HG02970 (cell line): Measurements from ENCODE around the gene PLCG2.
"Not testable (repeated sequence)": the region's sequence is repeated elsewhere in the genome, so short reads cannot be mapped to it uniquely, and the experiment has no call there.

Experiments
- ATAC-seq: cut with Tn5 transposase; IDR thresholded peaks from one replicate; pipeline ENCODE4 v1.9.1; 2021; ENCODE audit warnings: mild to moderate bottlenecking, moderate library complexity, moderate number of reproducible peaks; ENCODE audit not compliant: unreplicated experiment, low FRiP score

PLCG2 gene

GRCh38 chr16:81931927-81932326, 152.8 kb downstream of the PLCG2 start:
- no peak for ATAC-seq

- ATAC-seq, result no peak
These were observed 153.6 kb downstream of the PLCG2 start for GRCh38 chr16:81932668-81933067.

GRCh38 chr16:81933361-81933760, 154.3 kb downstream of the PLCG2 start:
- ATAC-seq, result no peak

- not testable (repeated sequence) for ATAC-seq
These were observed 155.6 kb downstream of the PLCG2 start for GRCh38 chr16:81934711-81935110.

GRCh38 chr16:81936209-81937000, 157.3 kb downstream of the PLCG2 start:
- no peak for ATAC-seq

GRCh38 chr16:81937305-81938038, 158.4 kb downstream of the PLCG2 start:
- no peak for ATAC-seq

- no peak for ATAC-seq
These were observed 159.5 kb downstream of the PLCG2 start for GRCh38 chr16:81938326-81939163.

GRCh38 chr16:81939164-81940056, 160.3 kb downstream of the PLCG2 start:
- ATAC-seq, result no peak

- ATAC-seq, result no peak
These were observed 161.9 kb downstream of the PLCG2 start for GRCh38 chr16:81940781-81941560.

- no peak for ATAC-seq
These were observed 163.0 kb downstream of the PLCG2 start for GRCh38 chr16:81942007-81942601.

- no peak for ATAC-seq
These were observed 166.6 kb downstream of the PLCG2 start for GRCh38 chr16:81945665-81946064.

- no peak for ATAC-seq
These were observed 167.1 kb downstream of the PLCG2 start for GRCh38 chr16:81946206-81946605.

GRCh38 chr16:81951564-81951963, 172.5 kb downstream of the PLCG2 start:
- ATAC-seq, result no peak

GRCh38 chr16:81956213-81956948, 177.3 kb downstream of the PLCG2 start:
- no peak for ATAC-seq

GRCh38 chr16:81964808-81965207, 185.7 kb downstream of the PLCG2 start:
- ATAC-seq, result no peak

GRCh38 chr16:81967358-81967757, 188.3 kb downstream of the PLCG2 start:
- no peak for ATAC-seq

GRCh38 chr16:81971853-81972252, 192.8 kb downstream of the PLCG2 start:
- ATAC-seq, result no peak

GRCh38 chr16:81973737-81974136, 194.6 kb downstream of the PLCG2 start:
- ATAC-seq, result no peak
